CD4-positive, alpha-beta T cell treated with Interleukin-1 beta for 1 hour (primary cell): ENCODE measurements around the gene CNTN5.

ENCODE experiments used
- DNase-seq, 2 donors: peaks; one replicate each; pipeline ENCODE4 v3.0.0-alpha.2; 2020 to 2022

CNTN5 gene

DNA sequence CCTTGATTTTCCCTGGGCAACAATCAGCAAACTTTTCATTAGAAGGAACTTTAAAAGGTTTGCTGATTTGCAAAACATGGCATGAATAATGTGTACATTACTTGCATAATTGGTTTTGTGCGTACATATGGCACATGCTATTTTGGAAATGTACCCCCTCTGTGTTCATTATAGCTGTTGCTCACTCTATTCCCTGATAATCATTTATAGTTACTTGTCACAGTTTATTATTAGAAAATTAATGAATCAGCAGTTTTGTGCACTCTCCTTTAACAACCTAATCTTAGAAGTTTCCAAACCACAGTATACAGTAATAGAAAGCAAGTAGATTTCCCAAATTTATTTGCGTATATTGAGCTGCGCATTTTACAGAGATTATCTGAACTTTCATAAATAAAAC, 389.9 kb downstream of the CNTN5 start:
- DNase-seq, result no peak

DNA sequence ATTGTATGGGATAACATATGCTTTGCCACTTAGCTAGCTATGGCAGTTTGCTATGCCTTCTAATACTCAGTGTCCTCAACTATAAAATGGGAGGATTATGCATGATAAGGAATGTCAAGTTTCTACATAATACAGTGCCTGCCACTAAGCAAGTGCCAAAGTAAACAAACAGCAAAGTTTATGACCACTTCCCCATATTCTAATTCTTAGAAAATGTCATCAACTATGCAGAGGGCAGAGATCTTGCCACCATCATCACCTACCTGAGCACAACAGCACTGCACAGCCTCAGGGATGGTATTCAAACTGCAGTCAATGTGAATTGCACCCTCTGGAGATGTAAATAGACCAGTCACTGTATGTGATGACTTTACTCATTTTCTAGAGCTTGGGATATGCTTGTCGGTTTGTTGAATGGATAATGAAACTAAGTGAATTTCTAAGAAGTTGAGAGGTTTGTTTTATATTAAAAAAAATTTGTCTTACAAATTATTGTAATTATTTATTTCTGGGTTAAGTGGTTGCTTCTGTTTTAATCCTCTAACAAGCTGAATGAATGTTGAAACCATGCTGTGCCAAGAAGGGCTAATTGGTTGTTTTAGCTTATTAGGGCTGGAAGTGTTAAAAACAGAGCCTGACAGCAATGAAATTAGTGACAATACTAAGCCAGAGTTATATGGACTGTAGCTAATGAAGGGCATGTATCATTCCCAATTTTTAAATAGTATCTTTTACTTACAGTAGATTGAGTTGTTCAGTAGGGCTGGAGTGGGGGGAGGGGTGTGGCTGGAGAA, 398.4 kb downstream of the CNTN5 start:
- DNase-seq, result no peak

DNA sequence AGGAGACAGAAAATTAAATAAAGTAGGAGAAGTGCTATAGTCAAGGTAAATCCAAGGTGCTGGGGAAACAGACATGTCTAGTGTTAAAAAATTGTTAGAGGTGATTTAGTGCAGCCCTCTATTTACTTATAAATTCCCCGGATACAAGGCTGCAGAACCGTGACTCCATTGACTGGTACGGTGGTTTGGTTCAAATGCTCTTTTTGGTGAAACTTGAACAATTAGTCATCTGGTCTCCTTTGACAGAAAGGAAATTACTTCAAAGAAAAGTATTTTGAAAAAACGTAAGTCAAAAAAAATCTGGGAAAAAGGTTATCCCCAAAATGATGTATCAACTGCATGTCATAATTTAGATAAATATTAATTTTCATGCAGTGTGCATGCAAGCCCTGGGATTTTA, 399.2 kb downstream of the CNTN5 start:
- no peak for DNase-seq

DNA sequence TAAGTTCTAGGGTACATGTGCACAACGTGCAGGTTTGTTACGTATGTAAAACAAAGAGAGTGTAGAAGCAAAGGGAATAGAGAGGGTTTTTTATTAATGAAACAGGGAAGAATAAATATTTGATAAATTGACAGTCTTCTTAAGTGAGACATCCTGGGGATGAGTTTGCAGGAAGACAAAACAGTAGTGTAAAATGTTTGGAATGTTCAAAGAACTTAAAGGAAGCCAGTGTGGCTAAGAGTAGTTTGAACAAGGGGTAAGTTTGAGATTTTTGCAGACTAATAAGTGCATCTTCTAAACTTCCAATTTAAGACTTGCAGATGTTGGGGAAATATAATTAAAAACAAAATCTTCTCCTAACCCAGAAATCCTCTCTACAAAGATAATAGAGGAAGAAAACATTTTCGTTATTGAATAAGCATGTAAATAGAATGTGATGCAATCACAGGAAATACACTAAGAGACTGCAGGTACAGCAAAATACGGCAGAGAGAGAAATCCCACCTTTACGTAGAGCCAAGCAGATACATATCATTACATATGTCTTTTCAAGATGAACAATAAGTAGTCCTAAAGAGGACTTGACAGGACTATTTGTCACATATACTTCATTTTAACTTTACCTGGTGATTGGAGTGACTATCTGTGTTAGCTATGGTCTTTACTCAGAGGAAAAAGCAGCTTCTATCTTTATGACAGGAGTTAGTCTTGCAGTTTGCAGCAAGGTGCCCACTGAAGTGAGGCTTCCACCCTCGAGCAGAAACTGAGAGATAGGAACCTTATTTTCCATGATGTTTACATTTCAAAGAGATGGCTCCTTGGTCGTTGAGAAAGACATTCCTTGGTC, 402.1 kb downstream of the CNTN5 start:
- DNase-seq, result no peak

DNA sequence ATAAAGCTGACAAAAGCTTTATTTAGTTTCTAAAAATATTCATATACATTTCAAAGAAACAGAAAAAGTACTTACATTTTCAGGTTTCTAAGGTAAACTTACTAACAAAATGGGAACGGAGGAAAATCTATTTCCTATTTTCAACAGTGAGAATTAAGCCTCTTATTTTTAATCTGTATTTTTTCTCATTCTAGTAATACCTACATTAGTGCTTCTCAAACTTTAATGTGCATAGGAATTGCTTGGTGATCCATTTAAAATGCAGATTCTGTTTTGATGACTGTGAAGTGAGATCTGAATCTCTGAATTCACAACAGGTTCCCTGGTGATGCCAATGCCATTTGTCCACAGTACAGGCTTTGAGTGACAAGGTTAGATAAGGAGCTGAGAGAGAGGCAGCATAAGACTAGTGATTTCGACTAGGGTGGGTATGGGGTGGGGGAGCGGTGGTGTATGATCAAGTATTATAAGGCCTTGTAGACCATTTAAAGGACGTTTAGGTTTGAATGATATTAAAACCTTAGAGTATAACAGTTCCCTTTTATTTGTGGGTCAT, 402.8 kb downstream of the CNTN5 start:
- no peak for DNase-seq

DNA sequence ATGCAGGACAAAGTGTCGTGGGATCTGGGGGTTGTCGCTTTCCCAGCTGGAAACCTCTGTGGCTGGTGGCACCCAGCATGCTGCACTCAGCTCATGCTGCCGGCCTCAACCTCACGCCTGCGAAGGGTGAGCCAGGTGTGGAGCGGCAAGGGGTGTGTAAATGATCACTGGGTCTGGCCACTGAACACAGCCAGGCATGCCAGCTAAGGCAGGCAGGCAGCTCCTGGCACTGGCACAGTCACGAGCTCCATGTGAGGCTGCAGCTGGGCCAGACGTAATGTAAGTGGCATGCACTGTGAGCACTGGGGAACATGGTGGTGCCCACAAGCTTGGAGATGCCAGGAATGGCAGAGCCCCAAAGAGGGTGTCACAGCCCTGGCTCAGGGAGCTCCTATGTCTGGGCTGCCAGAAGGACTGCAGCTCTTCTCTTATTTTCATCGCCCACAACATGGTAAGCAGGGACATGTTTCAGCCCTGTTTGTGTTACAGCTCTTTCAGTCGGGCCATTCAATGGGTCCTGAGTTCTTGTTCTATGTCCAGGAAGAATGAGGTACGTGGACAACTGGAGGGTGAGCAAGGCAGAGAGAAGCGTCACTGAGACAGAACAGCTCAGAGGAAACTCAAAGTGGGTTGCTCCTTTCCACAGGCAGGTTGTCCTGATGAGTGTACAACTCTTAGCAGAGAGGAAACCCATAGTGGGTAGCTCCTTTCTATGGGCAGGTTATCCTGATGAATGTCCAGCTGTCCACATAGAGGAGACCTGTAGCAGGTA, 403.8 kb downstream of the CNTN5 start:
- no peak for DNase-seq

DNA sequence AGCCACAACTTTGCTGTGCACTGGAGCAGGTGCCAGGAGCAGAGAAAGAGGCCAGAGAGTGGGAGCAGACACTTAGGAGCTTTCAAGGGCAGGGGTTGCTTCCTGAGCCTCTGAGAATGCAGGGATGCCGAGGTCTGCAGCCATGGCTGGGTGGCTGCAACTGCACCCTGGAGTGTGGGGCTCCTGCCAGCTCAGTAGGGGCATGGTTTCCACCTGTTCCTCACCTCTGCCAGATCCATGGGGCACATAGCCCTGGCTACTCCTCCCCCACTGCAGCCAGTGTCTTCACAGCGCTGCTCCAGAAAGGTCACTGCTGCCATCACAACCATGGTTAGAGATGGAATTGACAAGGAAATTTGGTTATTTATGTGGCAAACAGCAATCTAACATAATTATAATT, 404.8 kb downstream of the CNTN5 start:
- no peak for DNase-seq

DNA sequence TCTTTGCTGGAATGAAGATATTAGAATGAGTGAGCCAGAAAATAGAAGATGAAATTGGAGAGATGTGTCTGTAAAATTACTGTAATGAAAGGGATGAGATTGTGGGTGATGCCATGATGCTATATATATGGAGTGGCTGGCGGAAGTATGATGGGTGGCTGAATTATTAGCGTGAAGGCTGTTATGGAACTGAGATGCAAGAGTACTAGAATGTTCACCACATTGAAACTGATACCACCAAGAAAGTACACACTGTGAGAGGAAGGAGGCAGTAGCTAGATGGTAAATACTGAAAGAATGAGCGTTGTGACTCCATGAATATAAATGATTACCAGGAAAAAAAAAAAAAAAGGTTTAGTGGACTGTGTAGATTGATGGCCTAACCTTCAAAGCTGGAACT, 411.9 kb downstream of the CNTN5 start:
- no peak for DNase-seq

DNA sequence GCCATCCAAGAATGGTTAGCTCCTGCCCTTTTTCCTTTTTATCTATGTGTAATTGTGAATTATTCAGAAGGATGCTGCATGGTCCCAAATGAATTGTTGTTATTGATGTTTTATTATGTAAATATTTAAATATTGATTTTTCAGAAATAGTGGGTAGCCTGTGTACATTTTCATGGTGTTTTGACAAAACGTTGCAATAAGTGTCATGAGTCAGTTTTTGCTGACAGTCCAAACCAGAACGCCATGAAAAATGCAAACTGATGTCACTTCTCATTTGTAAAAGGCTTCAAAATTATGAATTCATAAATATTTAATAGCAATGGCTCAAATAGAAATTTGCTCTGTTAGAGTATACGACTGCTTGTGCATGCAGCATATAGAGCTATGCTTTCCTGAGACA, 422.5 kb downstream of the CNTN5 start:
- no peak for DNase-seq

DNA sequence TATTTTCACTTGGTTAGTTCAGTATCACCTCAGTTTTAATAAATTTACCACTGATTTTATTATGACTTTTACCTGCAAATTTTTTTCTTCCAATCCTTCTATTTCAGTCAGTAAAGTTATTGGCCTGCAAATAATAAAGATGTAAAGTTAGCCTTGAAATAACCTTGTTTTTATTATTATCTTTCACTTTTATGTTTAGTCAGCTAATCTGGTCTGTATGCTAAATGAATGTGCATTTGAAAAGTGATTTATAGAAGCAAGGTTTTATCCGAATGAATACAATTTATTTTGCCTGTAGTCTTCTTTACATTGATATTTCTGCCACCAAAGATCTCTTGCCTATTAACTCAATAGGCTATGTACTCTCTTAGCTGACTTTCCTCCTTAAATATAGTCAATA, 425.7 kb downstream of the CNTN5 start:
- no peak for DNase-seq

DNA sequence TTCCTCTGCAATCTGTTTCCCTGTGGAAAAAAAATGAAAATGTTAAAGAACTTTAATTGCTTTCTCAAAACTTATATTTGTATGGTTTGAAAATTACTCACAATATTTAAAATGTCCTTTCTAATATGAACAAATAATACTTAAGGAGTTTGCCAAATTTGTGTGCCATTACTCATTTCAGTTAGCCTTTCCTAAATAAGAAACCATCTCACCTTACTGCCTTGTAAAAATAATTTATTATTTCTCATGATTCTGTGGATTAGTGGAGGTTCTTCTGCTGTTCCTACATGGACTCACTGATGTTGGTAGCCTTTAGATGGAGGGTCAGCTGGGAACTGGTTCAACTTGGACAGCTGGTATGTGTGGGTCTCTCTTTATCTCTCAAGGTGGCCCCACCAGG, 428.6 kb downstream of the CNTN5 start:
- no peak for DNase-seq

DNA sequence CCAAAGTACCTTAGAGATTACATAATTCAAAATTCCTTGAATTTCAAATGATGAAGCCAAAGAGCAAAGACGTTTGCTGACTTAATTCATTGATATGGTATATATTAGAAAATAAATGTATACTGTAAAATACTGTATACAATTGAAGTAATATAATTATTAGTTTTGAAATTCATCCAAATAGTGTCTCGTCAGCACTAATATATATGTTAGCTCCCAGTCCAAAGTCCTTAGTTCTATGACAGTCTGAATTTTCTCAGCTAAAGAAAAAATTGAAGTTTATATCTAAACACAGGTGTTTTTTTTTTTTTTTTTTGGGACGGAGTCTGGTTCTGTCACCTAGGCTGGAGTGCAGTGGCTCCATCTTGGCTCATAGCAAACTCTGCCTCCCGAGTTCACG, 431.3 kb downstream of the CNTN5 start:
- no peak for DNase-seq

DNA sequence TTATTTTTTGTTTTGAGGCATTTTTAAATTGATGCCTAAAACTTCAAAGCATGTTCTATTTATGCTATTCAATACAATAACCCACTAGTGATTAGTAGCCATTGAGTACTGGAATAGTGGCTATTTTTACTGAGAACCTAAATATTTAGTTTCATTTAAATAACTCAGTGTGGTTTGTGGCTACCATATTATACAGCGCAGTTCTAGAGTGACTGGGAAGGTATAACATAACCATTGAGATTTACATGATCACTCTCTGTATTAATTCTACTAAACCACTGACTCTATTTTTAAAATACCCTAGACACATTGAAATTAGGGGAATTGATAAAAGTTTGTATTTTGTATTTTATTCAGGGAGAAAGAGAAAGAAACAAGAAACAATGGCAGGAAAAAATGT, 441.2 kb downstream of the CNTN5 start:
- DNase-seq, result no peak

DNA sequence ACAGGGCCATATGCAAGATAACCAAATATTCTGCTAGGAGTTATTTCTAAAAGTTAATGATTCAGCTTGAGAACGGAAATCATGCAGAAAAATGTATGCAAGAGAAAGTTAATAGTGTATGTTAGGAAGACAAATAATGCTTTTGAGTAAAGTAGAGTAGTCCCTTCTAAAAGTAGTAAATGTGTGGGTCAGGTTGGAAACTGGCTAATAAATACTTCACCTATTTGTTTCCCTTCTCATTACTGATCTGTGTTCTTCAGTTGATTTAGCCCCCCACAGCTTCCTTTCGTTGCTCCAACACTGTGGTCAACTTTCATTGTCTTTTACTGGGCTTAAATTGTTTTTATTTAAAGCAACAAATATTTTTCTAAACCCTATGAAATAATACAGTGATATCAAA, 444.2 kb downstream of the CNTN5 start:
- no peak for DNase-seq

DNA sequence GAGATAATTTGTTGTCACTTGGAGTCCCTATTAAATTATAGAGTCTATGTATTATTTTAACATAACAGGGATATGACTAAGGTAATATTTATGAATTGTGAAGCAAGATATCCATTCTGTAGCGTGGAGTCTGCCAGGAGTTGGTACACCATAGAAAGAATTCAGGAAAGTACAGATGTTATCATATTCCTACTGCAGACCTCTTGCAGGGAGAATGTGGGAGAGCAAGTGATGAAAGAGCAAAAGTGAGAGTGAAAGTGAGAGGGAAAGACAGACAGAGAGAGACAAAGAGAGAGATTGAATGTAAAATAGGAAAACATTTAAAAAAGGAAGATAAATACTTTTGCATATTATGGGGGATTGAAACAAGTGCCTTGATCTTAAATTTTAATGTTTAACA, 468.8 kb downstream of the CNTN5 start:
- no peak for DNase-seq

DNA sequence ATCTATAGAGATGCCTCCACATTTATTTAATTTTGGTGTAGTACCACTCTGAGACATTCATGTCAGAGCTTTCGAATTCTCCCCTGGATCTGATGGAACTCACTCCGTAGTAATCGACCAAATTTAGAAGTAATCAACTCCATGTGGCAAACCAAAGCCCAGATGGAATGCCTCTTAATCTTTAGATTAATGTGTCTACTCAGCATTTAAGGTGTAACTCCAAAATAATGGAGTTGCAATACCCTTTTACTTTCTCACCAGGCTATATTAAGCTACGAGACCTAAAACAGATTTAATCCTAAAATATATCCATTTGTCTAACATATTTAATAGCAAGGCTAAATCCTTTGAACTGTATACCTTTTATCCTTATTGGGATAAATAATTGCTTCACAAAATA, 473.3 kb downstream of the CNTN5 start:
- no peak for DNase-seq

DNA sequence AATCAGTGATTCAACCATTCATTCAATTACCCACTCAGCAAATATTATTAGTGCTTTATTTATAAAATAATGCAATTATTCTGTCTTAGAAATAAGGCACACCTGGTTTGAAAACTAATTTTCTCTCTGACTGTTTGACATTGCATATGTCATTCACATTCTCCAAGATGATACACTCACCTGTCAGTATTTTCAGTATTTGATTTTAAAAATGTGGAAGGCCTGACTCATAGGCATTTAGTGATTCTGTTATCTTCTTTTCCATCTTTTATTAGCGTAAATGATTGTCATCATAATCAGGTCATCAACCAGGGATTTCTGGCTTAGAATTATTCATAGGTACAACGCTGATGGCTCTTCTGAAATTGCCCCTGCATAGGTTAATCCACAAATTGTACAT, 480.9 kb downstream of the CNTN5 start:
- DNase-seq, result no peak

DNA sequence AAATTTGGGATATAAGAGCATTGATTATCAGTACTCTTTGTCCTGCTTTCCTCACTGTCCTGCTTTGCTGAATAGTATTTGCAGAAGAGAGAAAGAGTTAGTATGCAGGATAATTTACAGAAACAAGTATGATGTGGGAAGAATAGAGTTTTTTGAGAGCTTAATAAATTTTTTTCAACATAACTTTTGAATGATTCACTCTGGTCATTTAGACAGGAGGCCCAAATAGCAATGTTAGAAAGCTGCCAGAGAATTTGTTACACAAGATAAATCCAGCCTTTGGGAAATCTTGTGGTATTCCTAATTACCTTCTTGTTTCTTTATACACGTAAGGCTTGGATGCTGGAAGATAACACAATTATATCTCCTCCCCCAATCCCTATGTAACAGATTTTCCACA, 484.6 kb downstream of the CNTN5 start:
- no peak for DNase-seq

DNA sequence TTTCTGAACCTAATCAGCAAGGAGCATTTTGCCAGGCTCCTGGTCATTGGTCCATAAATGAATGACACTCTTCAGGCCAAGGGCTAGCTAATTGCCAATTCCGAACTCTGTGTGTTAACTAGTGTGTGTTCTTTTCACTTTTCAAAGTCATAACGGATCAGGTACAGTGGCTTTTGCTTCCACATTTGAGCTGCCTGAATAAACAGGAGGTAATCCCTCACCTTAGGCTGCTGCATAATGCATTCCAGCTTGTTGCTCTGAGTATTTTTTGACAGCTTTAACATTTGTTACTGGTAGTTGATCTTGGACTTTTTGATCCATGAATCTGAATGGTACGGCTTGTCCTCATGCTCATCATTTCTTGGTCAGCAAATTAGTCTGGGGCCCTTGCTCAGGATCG, 485.1 kb downstream of the CNTN5 start:
- DNase-seq, result no peak

DNA sequence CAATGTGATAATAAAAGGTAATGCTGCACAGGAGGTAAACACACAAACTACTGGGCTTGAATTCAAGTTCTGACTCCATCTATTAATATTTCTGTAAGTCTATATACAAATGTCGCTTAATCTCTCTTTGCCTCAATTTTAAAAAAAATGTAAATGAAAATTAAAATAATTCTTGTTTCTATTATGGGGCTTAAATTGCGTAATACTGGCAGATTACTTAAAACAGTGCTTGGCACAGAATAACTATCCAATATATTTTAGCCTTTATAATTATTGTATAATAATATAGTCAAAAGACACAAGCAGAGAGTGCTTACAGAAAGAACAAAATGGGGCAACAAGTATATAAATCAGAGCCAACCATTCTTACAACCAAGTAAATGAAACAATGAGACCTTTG, 489.1 kb downstream of the CNTN5 start:
- DNase-seq, result no peak

DNA sequence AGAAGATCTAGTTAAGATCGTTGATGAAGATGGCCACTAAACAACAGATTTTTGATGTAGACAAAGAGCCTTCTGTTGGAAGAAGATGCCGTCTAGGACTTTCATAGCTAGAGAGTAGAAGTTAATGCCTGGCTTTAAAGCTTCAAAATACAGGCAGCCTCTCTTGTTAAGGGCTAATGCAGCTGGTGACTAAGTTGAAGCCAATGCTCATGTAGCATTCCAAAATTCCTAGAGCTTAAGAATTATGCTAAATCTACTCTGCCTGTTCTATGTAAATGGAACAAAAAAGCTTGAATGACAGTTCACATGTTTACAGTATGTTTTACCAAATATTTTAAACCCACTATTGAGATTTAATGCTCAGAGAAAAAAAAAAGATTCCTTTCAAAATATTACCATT, 492.6 kb downstream of the CNTN5 start:
- DNase-seq, result no peak

DNA sequence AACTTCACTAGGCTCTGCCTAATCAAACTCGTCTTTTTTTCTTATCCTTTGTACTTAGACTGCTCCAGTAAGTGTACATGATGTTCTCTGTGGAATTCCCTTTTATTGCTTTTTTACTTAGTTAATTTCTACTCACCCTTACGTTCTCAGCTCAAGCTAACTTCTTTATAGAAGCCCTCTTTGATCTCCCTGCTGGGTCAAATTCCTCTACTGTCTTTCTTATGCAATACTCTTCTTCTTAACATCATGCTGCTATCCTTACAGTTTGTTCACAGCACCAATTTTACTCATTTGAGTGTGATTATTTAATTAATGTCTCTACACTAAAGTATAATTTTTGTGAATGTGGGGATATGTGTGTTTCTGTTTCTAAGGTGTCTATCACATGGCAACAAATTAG, 498.3 kb downstream of the CNTN5 start:
- no peak for DNase-seq

DNA sequence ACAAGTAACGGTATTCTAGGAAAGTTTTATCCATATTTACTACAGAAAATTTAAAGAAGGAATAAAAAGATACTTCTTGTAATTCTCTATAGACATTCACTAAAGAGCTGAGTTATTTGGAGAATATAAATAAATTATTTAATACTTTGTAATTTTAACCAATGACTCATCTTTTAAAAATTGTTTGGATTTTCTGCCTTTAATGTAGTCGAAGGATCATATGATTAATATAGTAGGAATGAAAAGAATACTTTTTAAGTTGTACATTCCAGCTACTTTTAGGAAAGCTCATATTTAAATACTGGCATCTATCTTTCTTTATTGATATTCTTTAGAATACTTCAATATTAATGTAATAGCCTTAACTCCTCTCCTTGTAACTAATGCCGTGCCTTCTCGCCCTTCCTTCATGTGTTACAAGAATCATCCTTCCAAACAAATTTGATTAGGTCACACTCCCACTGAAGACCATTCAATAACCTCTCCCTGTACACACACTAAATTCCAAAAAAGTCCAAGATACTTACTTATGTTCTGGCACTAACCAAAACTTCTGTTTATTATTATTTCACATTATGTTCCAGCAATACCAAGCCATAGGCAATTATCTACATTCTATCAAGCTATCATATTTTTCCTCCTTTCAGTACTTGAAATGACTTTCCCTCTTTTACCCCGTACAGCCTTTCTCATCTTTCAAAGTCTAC, 501.9 kb downstream of the CNTN5 start:
- no peak for DNase-seq
